ENCODE data around the gene RTL5. TPM values are rescaled to one million over a fixed set of nuclear protein-coding genes. Genes with fewer than 3 reads are reported as not detected.

The RTL5 gene
- total and polyA plus RNA-seq, 4 donors = 0.32 to 1.9 (median 0.96) TPM

Other genes starting within 250 kb of the RTL5 start
- 1 to 10 TPM; 1.2 to 1.3 TPM for gene NHSL2, start 221.1 kb downstream of the RTL5 start, total RNA-seq
- under 1 TPM; 0.45 to 0.97 TPM for gene NHSL2, start 221.1 kb downstream of the RTL5 start, polyA plus RNA-seq
- gene PIN4, start 49.8 kb upstream of the RTL5 start, total RNA-seq = 1 to 10 TPM; 7.1 TPM
- 10 to 100 TPM; 11.5 to 26.2 TPM for gene PIN4, start 49.8 kb upstream of the RTL5 start, polyA plus RNA-seq
- 1 to 10 TPM in 1 of 2 donors, not detected in 1; 4.7 TPM for gene ERCC6L, start 107.1 kb upstream of the RTL5 start, total RNA-seq
- gene ERCC6L, start 107.1 kb upstream of the RTL5 start, polyA plus RNA-seq = under 1 TPM; 0.17 to 0.29 TPM
- gene RPS4X, start 145.3 kb upstream of the RTL5 start, total RNA-seq = 100 to 1,000 TPM; 283 to 570 TPM
- 100 to 1,000 TPM; 170 to 275 TPM for gene RPS4X, start 145.3 kb upstream of the RTL5 start, polyA plus RNA-seq
- gene CITED1, start 174.0 kb upstream of the RTL5 start, total RNA-seq = not detected
- under 1 TPM in 1 of 2 donors, not detected in 1; 0.09 TPM for gene CITED1, start 174.0 kb upstream of the RTL5 start, polyA plus RNA-seq